ENCODE data around the gene NOP53.
"Not testable (repeated sequence)": the region's sequence is repeated elsewhere in the genome, so short reads cannot be mapped to it uniquely, and the experiment has no call there.

Gene NOP53

DNA sequence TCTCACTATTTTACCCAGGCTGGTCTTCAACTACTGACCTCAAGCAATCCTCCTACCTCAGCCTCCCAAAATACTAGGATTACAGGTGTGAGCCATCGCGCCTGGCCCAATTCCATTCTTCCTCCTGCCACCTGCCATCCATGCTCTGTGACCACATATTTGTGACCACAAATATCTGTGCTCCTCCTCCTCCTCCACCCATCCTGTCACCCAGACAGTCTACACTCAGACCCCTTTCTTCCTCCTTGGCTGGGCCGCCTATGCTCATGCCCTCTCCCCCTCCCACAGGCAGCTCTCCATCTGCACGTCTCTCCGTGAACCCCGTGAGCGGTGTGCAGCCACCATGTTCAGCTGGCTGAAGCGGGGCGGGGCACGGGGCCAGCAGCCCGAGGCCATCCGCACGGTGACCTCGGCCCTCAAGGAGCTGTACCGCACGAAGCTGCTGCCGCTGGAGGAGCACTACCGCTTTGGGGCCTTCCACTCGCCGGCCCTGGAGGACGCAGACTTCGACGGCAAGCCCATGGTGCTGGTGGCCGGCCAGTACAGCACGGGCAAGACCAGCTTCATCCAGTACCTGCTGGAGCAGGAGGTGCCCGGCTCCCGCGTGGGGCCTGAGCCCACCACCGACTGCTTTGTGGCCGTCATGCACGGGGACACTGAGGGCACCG, 28.9 kb upstream of the NOP53 start:
- H3K27me3 ChIP-seq (ENCODE audit: insufficient read depth, low read length, poor library complexity, severe bottlenecking), result no peaks in the 10 kb centered on the region
- H3K79me2 ChIP-seq (ENCODE audit: insufficient read depth, low read length), result no peaks in the 10 kb centered on the region
- no peaks in the 10 kb centered on the region for H3K4me1 ChIP-seq (ENCODE audit: insufficient read depth, low read length, poor library complexity, severe bottlenecking)
- H2AFZ ChIP-seq (ENCODE audit: low read length), result no peak overlapping the region
- H3K36me3 ChIP-seq (ENCODE audit: insufficient read depth, low read length), result no peaks in the 10 kb centered on the region
- no peak overlapping the region for H3K4me3 ChIP-seq (ENCODE audit: low read length, poor library complexity, severe bottlenecking)
- H3K9ac ChIP-seq (ENCODE audit: low read depth, low read length, poor library complexity, severe bottlenecking), result no peak overlapping the region
- H4K20me1 ChIP-seq (ENCODE audit: insufficient read depth, low read length, poor library complexity, severe bottlenecking), result no peaks in the 10 kb centered on the region
- H3K9me3 ChIP-seq (ENCODE audit: insufficient read depth, low read depth, low read length), result no peaks in the 10 kb centered on the region
- TF ChIP-seq CTCF (conservative IDR thresholded peaks at IDR 0.05; ENCODE audit: low read length) (no peak), EZH2phosphoT487 (IDR thresholded peaks at IDR 0.05; ENCODE audit: borderline replicate concordance) (no peak)
- H3K4me2 ChIP-seq (ENCODE audit: low read depth, low read length, poor library complexity, severe bottlenecking), result no peak overlapping the region
- H3F3A ChIP-seq (ENCODE audit: low read depth), result no peaks in the 10 kb centered on the region
- no peaks in the 10 kb centered on the region for H3K9me2 ChIP-seq (replicated peaks; ENCODE audit: low read depth, low read length)

GRCh38 chr19:47718415-47719046, 26.8 kb upstream of the NOP53 start:
- not testable (repeated sequence) for H3K27me3 ChIP-seq (ENCODE audit: insufficient read depth, low read length, poor library complexity, severe bottlenecking); H3K4me1 ChIP-seq (ENCODE audit: insufficient read depth, low read length, poor library complexity, severe bottlenecking); H3K9me2 ChIP-seq (replicated peaks; ENCODE audit: low read depth, low read length); H3K4me2 ChIP-seq (ENCODE audit: low read depth, low read length, poor library complexity, severe bottlenecking); H4K20me1 ChIP-seq (ENCODE audit: insufficient read depth, low read length, poor library complexity, severe bottlenecking); H3K79me2 ChIP-seq (ENCODE audit: insufficient read depth, low read length); H3K36me3 ChIP-seq (ENCODE audit: insufficient read depth, low read length); H2AFZ ChIP-seq (ENCODE audit: low read length); H3K4me3 ChIP-seq (ENCODE audit: low read length, poor library complexity, severe bottlenecking); H3K9me3 ChIP-seq (ENCODE audit: insufficient read depth, low read depth, low read length); H3F3A ChIP-seq (ENCODE audit: low read depth); H3K9ac ChIP-seq (ENCODE audit: low read depth, low read length, poor library complexity, severe bottlenecking)

DNA sequence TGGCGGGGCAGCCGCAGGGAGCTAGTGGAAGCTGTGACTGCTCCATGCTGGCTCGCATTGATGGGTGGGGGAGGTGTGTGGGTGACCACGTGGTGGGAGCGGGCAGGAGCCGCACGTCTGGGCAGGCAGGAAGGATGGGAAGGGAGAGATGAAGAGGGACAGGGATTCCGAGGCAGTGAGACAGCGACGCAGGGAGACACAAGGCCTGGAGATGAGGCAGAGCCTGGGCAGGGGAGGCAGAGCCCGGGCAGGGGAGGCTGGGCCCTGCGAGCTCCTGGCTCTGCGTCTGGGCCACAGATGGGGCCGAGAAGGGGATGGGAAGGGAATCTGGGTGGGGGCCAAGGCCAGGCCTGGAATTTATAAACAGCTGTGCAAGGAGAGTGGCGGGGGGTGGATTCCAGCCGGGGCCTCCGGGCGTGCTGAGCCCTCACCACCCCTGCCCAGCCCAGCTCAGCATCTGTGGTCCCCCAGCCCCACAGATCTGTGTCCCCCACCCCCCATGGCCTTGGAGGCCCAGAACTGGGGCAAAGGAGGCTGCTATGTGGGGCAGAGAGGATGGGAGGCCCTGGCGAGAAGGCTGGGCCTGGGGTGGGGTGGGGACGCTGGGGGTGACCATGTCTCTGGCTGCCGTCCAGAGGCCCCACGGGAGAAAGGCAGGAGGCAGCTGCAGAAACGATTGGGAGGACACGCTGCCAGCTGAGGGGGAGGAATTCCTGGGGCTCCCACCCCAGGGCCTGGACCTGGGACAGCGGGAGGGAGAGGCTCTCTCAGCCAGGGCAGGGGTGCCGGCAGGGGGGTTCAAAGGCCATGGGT, 26.1 kb upstream of the NOP53 start:
- no peak overlapping the region for H3K4me3 ChIP-seq (ENCODE audit: low read length, poor library complexity, severe bottlenecking)
- H3K27me3 ChIP-seq (ENCODE audit: insufficient read depth, low read length, poor library complexity, severe bottlenecking), result no peaks in the 10 kb centered on the region
- TF ChIP-seq EZH2phosphoT487 (IDR thresholded peaks at IDR 0.05; ENCODE audit: borderline replicate concordance) (no peak), CTCF (conservative IDR thresholded peaks at IDR 0.05; ENCODE audit: low read length) (no peak)
- H3K9ac ChIP-seq (ENCODE audit: low read depth, low read length, poor library complexity, severe bottlenecking), result no peak overlapping the region
- no peaks in the 10 kb centered on the region for H3F3A ChIP-seq (ENCODE audit: low read depth)
- no peaks in the 10 kb centered on the region for H4K20me1 ChIP-seq (ENCODE audit: insufficient read depth, low read length, poor library complexity, severe bottlenecking)
- no peaks in the 10 kb centered on the region for H3K36me3 ChIP-seq (ENCODE audit: insufficient read depth, low read length)
- no peaks in the 10 kb centered on the region for H3K4me1 ChIP-seq (ENCODE audit: insufficient read depth, low read length, poor library complexity, severe bottlenecking)
- H3K79me2 ChIP-seq (ENCODE audit: insufficient read depth, low read length), result no peaks in the 10 kb centered on the region
- no peak overlapping the region for H3K4me2 ChIP-seq (ENCODE audit: low read depth, low read length, poor library complexity, severe bottlenecking)
- no peaks in the 10 kb centered on the region for H3K9me2 ChIP-seq (replicated peaks; ENCODE audit: low read depth, low read length)
- H2AFZ ChIP-seq (ENCODE audit: low read length), result no peak overlapping the region
- H3K9me3 ChIP-seq (ENCODE audit: insufficient read depth, low read depth, low read length), result no peaks in the 10 kb centered on the region
